EH (cell line): ENCODE results near the gene HIRIP3.

Source experiments
- DNase-seq: peaks from one replicate; pipeline ENCODE4 v3.0.0-alpha.2; 2015; ENCODE audit warnings: low read depth

Gene HIRIP3

GRCh38 chr16:29999605-30000004 is 4.2 kb upstream of the HIRIP3 start:
- no peak for DNase-seq

GRCh38 chr16:29996766-29997250 is 1.4 kb upstream of the HIRIP3 start:
- no peak for DNase-seq

GRCh38 chr16:29995911-29996765 is 721 bp upstream of the HIRIP3 start, which contains the start of gene INO80E:
INO80E (plus strand) TSS chr16:29996241; CDS start chr16:29996311, 70 bp downstream.
- peak; percentile 96 for DNase-seq

GRCh38 chr16:29994600-29995323 is 655 bp downstream of the HIRIP3 start:
- DNase-seq, result peak; percentile 91

- no peak for DNase-seq
Observed at GRCh38 chr16:29993903-29994599, 1.4 kb downstream of the HIRIP3 start.

GRCh38 chr16:29993191-29993902 is 2.1 kb downstream of the HIRIP3 start:
- no peak for DNase-seq

GRCh38 chr16:29992344-29992967 is 3.0 kb downstream of the HIRIP3 start:
- peak; percentile 38 for DNase-seq

GRCh38 chr16:29991571-29991904 is 3.9 kb downstream of the HIRIP3 start:
- DNase-seq, result no peak

GRCh38 chr16:29990883-29991570 is 4.4 kb downstream of the HIRIP3 start:
- DNase-seq, result no peak

- no peak for DNase-seq
Observed at GRCh38 chr16:29990034-29990433, 5.4 kb downstream of the HIRIP3 start.

GRCh38 chr16:29989111-29989858 is 6.1 kb downstream of the HIRIP3 start:
- DNase-seq, result no peak

- DNase-seq, result no peak
Observed at GRCh38 chr16:29988346-29989075, 6.9 kb downstream of the HIRIP3 start.

GRCh38 chr16:29987371-29988085 is 7.9 kb downstream of the HIRIP3 start:
- no peak for DNase-seq

GRCh38 chr16:29986931-29987330 is 8.5 kb downstream of the HIRIP3 start:
- no peak for DNase-seq

- DNase-seq, result no peak
Observed at GRCh38 chr16:29986231-29986630, 9.2 kb downstream of the HIRIP3 start.

GRCh38 chr16:29985271-29985811 is 10.1 kb downstream of the HIRIP3 start:
- DNase-seq, result no peak

- DNase-seq, result no peak
Observed at GRCh38 chr16:29984764-29985147, 10.7 kb downstream of the HIRIP3 start.

GRCh38 chr16:29984137-29984763 is 11.2 kb downstream of the HIRIP3 start:
- DNase-seq, result no peak
